KMS-11 (cell line): Measurements from ENCODE around the gene TMEM169.

Experiments used
- H2AFZ ChIP-seq: fragments of 200-600 bp; sonication (generic); 2 replicates; pipeline ENCODE4 v1.6.1; 2016; ENCODE audit warnings: antibody characterized with exemption, mixed run types, low read depth
- H3K27ac ChIP-seq: fragments of 200-600 bp; sonication (generic); 2 replicates; pipeline ENCODE4 v1.6.1; 2016; ENCODE audit warnings: mild to moderate bottlenecking, mixed run types
- H3K27me3 ChIP-seq: fragments of 200-600 bp; sonication (generic); 2 replicates; pipeline ENCODE4 v1.6.1; 2017; ENCODE audit warnings: mild to moderate bottlenecking, low read depth, mixed run types, moderate library complexity; ENCODE audit not compliant: insufficient read depth
- H3K36me3 ChIP-seq: fragments of 200-600 bp; sonication (generic); 2 replicates; pipeline ENCODE4 v1.6.1; 2017; ENCODE audit warnings: mild to moderate bottlenecking, mixed run types; ENCODE audit not compliant: insufficient read depth
- H3K4me1 ChIP-seq: fragments of 200-600 bp; sonication (generic); 2 replicates; pipeline ENCODE4 v1.6.1; 2016; ENCODE audit warnings: mild to moderate bottlenecking, low read depth, mixed run types; ENCODE audit not compliant: poor library complexity, severe bottlenecking
- H3K4me2 ChIP-seq: fragments of 200-600 bp; sonication (generic); 2 replicates; pipeline ENCODE4 v1.7.0; 2016; ENCODE audit warnings: mild to moderate bottlenecking, mixed run types
- H3K4me3 ChIP-seq: fragments of 200-600 bp; sonication (generic); IDR thresholded peaks from 2 replicates; pipeline ENCODE4 v1.6.1; 2017; ENCODE audit warnings: low read depth, low read length, mixed read lengths; ENCODE audit not compliant: insufficient read depth
- H3K79me2 ChIP-seq: fragments of 200-600 bp; sonication (generic); 2 replicates; pipeline ENCODE4 v1.6.1; 2016; ENCODE audit warnings: low read depth, mixed run types; ENCODE audit not compliant: insufficient read depth
- H3K9ac ChIP-seq: fragments of 200-600 bp; sonication (generic); 2 replicates; pipeline ENCODE4 v1.6.1; 2016; ENCODE audit warnings: mild to moderate bottlenecking, mixed run types
- H4K20me1 ChIP-seq: fragments of 200-600 bp; sonication (generic); 2 replicates; pipeline ENCODE4 v1.6.1; 2016; ENCODE audit warnings: mild to moderate bottlenecking, mixed run types; ENCODE audit not compliant: insufficient read depth
- TF ChIP-seq, protein P1 (sequence below): fragments of 200-600 bp; sonication (generic); conservative IDR thresholded peaks from 2 replicates; pipeline ENCODE4 v1.6.1; 2017; ENCODE audit warnings: low read depth, mild to moderate bottlenecking, antibody characterized with exemption, low read length, moderate library complexity, mixed read lengths

Gene TMEM169

DNA sequence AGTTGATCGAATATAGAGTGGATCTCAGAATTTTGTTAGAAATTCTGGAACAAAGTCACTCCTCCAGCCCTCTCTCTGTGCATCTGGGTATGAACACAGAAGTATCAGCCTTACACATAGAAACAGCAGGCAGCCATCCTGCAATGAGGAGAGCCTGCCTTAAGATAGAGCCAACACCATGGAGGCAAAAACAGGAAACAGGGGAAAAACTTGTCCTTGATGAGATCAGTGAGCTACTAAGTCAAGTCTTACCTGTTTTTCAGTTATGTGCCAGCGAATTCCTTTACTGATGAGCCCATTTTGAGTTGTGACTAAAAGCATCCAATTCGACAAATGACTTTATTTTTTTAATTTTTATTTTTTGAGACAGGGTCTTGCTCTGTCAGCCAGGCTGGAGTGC is 41.8 kb upstream of the TMEM169 start:
- no peak overlapping the region for H3K4me3 ChIP-seq
- peaks cover 7% of the 10 kb centered on the region for H3K4me1 ChIP-seq
- H3K27ac ChIP-seq = no peak overlapping the region
- no peaks in the 10 kb centered on the region for H4K20me1 ChIP-seq
- H3K27me3 ChIP-seq = no peaks in the 10 kb centered on the region
- TF ChIP-seq, protein P1, sequence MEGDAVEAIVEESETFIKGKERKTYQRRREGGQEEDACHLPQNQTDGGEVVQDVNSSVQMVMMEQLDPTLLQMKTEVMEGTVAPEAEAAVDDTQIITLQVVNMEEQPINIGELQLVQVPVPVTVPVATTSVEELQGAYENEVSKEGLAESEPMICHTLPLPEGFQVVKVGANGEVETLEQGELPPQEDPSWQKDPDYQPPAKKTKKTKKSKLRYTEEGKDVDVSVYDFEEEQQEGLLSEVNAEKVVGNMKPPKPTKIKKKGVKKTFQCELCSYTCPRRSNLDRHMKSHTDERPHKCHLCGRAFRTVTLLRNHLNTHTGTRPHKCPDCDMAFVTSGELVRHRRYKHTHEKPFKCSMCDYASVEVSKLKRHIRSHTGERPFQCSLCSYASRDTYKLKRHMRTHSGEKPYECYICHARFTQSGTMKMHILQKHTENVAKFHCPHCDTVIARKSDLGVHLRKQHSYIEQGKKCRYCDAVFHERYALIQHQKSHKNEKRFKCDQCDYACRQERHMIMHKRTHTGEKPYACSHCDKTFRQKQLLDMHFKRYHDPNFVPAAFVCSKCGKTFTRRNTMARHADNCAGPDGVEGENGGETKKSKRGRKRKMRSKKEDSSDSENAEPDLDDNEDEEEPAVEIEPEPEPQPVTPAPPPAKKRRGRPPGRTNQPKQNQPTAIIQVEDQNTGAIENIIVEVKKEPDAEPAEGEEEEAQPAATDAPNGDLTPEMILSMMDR = no peak
- no peak overlapping the region for H3K9ac ChIP-seq
- H3K36me3 ChIP-seq = no peaks in the 10 kb centered on the region
- H3K4me2 ChIP-seq = no peak overlapping the region
- H2AFZ ChIP-seq = no peak overlapping the region
- no peaks in the 10 kb centered on the region for H3K79me2 ChIP-seq

DNA sequence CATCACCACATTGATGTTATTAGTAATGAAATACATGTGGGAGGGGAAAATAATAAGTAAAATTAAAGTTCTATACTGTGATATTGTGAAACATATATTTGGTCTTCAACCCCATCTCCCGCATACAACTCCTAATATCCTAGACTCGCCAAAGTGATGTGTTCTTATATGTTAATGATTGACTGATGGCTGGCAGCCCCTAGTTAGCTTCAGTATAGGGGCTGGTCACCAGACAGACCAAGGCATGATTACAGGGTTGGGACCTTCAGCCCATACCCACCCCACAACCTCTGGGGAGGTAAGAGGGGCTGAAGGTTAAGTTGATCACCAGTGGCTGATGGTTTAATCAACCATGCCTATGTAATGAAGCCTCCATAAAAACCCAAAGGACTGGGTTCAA is 40.3 kb upstream of the TMEM169 start:
- no peak overlapping the region for H3K27ac ChIP-seq
- H3K4me1 ChIP-seq = peaks cover 18% of the 10 kb centered on the region
- no peak overlapping the region for H2AFZ ChIP-seq
- no peak overlapping the region for H3K4me2 ChIP-seq
- no peaks in the 10 kb centered on the region for H3K36me3 ChIP-seq
- H4K20me1 ChIP-seq = no peaks in the 10 kb centered on the region
- TF ChIP-seq, protein P1 = no peak
- no peaks in the 10 kb centered on the region for H3K27me3 ChIP-seq
- no peaks in the 10 kb centered on the region for H3K79me2 ChIP-seq
- H3K9ac ChIP-seq = no peak overlapping the region
- no peak overlapping the region for H3K4me3 ChIP-seq

DNA sequence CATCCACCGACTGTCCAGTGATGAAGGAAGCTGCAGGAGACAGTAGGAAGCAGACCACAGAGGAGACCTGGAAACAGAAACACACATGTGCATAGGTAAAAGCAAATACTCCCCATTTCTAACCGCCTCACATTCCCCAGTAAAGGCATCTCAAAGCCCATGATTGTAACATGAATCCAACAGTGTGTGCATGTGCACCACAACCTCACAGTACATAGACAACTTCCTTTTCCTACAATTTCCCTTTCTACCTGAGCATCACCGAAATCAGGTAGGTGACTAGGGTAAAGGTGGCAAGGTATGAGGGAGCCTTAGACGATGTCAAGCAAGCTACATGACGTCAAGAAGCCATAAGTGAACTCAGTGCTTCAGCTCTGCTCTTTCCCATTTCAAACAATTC is 37.8 kb upstream of the TMEM169 start:
- Histone ChIP-seq H3K4me2 (no peak overlapping the region), H3K9ac (no peak overlapping the region)
- TF ChIP-seq, protein P1 = no peak

DNA sequence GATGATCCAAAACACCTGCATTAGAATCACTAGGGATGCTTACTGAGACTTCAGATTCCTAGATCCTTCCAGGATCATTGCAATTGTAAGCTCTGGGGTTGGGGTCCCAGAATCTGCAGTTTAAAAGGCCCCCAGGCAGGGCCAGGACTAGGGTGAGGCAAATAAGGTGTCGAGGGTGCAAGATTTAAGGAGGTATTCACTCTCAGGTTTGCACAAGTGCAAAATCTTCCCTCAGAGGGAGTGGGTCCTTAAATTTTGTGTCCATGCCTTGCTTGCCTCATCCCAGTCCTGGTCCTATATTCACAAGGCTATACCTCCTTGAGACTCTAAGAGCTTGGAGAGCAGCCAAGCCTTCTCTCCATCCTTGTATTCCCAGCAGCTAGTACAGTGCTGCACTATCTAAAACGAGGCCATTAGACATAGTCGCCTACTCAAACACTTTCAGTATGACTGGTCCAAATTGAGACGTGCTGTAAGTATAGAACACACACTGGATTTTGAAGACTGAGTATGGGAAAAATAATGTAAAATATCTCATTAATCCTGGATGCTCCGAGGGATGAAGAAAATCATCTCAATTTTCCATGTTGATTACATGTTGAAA is 36.7 kb upstream of the TMEM169 start:
- Histone ChIP-seq H3K27me3 (no peaks in the 10 kb centered on the region), H3K4me3 (no peak overlapping the region), H3K9ac (no peak overlapping the region), H2AFZ (no peak overlapping the region), H3K4me2 (0 out of 2 replicates have a peak overlapping the region, but pooled peaks have one; percentile 7), H4K20me1 (no peaks in the 10 kb centered on the region), H3K27ac (no peak overlapping the region; the same call in 1 of the 2 replicates), H3K79me2 (no peaks in the 10 kb centered on the region), H3K4me1 (peaks cover 18% of the 10 kb centered on the region), H3K36me3 (no peaks in the 10 kb centered on the region)
- TF ChIP-seq, protein P1 = no peak

More for the DNA sequence above, 37.8 kb upstream of the TMEM169 start:
- Histone ChIP-seq H4K20me1 (no peaks in the 10 kb centered on the region), H3K79me2 (no peaks in the 10 kb centered on the region), H3K4me3 (no peak overlapping the region), H3K4me1 (peaks cover 18% of the 10 kb centered on the region), H3K36me3 (no peaks in the 10 kb centered on the region), H3K27me3 (no peaks in the 10 kb centered on the region), H3K27ac (no peak overlapping the region), H2AFZ (no peak overlapping the region)
